CD14-positive monocyte (primary cell): ENCODE data around the gene OR5I1. TPM values are rescaled to one million over a fixed set of nuclear protein-coding genes. Genes with fewer than 3 reads are reported as not detected.

Source experiments
- DNase-seq, 3 donors: peaks; one replicate each; pipeline ENCODE4 v3.0.0-alpha.2; 2011 to 2022
- H2AFZ ChIP-seq: 2 replicates; pipeline ENCODE4 v1.6.0; 2012; ENCODE audit warnings: mild to moderate bottlenecking, low read depth, low read length, inconsistent platforms; ENCODE audit not compliant: insufficient read depth, poor library complexity, severe bottlenecking
- H3K27ac ChIP-seq, 2 donors: 1 replicate in 1 of 2; 2 replicates in 1 of 2; pipeline ENCODE4 v1.5.1; 2012 to 2013; ENCODE audit warnings: low read length in 2 of 2, control low read depth in 1 of 2, inconsistent platforms in 1 of 2, low read depth in 1 of 2, mild to moderate bottlenecking in 1 of 2
- H3K27me3 ChIP-seq, 2 donors: one replicate each; pipeline versions ENCODE4 v1.6.0 to v1.6.1; 2011 to 2013; ENCODE audit warnings: low read length in 2 of 2; ENCODE audit not compliant: control insufficient read depth in 2 of 2, insufficient read depth in 2 of 2
- H3K36me3 ChIP-seq, 2 donors: replicated peaks in 1 of 2; 1 replicate in 1 of 2; 2 replicates in 1 of 2; pipeline versions ENCODE4 v1.5.1 to v1.6.1; 2012 to 2013; ENCODE audit warnings: low read length in 2 of 2, control low read depth in 1 of 2, inconsistent platforms in 1 of 2, mild to moderate bottlenecking in 1 of 2; ENCODE audit not compliant: insufficient read depth in 2 of 2, control insufficient read depth in 1 of 2
- H3K4me1 ChIP-seq, 2 donors: 1 replicate in 1 of 2; 2 replicates in 1 of 2; pipeline versions ENCODE4 v1.5.1 to v1.6.1; 2012 to 2013; ENCODE audit warnings: low read length in 2 of 2, control low read depth in 1 of 2, inconsistent platforms in 1 of 2, mild to moderate bottlenecking in 1 of 2, moderate library complexity in 1 of 2; ENCODE audit not compliant: insufficient read depth in 2 of 2, control insufficient read depth in 1 of 2
- H3K4me2 ChIP-seq: replicated peaks from 2 replicates; pipeline ENCODE3; 2012; ENCODE audit warnings: low read length, moderate library complexity, mild to moderate bottlenecking; ENCODE audit not compliant: poor library complexity, severe bottlenecking; ENCODE audit errors: extremely low read depth
- H3K4me3 ChIP-seq, 3 experiments: fragments of 200-600 bp in 1 of 3; sonication (generic) in 1 of 3; replicated peaks in 1 of 3; 1 replicate in 2 of 3; 2 replicates in 1 of 3; pipeline ENCODE4 v1.5.1; 2011 to 2013; ENCODE audit warnings: low read length in 3 of 3, mild to moderate bottlenecking in 3 of 3, control low read depth in 2 of 3, low read depth in 2 of 3, inconsistent platforms in 1 of 3, moderate library complexity in 1 of 3
- H3K79me2 ChIP-seq: 2 replicates; pipeline ENCODE4 v1.6.0; 2012; ENCODE audit warnings: mild to moderate bottlenecking, control low read depth, inconsistent platforms, low read length, moderate library complexity; ENCODE audit not compliant: insufficient read depth
- H3K9ac ChIP-seq: 2 replicates; pipeline ENCODE4 v1.6.0; 2017; ENCODE audit warnings: low read length, mild to moderate bottlenecking; ENCODE audit not compliant: insufficient read depth, poor library complexity, severe bottlenecking
- H3K9me3 ChIP-seq, 2 donors: replicated peaks in 1 of 2; 1 replicate in 1 of 2; 2 replicates in 1 of 2; pipeline versions ENCODE4 v1.5.1 to v1.6.1; 2012 to 2013; ENCODE audit warnings: low read length in 2 of 2, control low read depth in 1 of 2; ENCODE audit not compliant: control insufficient read depth in 1 of 2, insufficient read depth in 1 of 2
- H4K20me1 ChIP-seq: 2 replicates; pipeline ENCODE4 v1.6.0; 2012; ENCODE audit warnings: mild to moderate bottlenecking, low read length, control low read depth, moderate library complexity; ENCODE audit not compliant: insufficient read depth
- H3K27ac Mint-ChIP-seq, 7 donors: one replicate each; pipeline ENCODE4 v1.8.0; 2020; ENCODE audit warnings: mild to moderate bottlenecking in 7 of 7, mixed read lengths in 7 of 7, moderate library complexity in 6 of 7, inconsistent platforms in 2 of 7
- H3K27me3 Mint-ChIP-seq, 3 donors: one replicate each; pipeline ENCODE4 v1.8.0; 2021 to 2022; ENCODE audit warnings: low read depth in 3 of 3, mild to moderate bottlenecking in 3 of 3, mixed read lengths in 3 of 3, moderate library complexity in 3 of 3, inconsistent platforms in 1 of 3
- H3K36me3 Mint-ChIP-seq, 2 donors: one replicate each; pipeline ENCODE4 v1.8.0; 2020; ENCODE audit warnings: mixed read lengths in 2 of 2, inconsistent platforms in 1 of 2, mild to moderate bottlenecking in 1 of 2
- H3K4me1 Mint-ChIP-seq: one replicate; pipeline ENCODE4 v1.8.0; 2020; ENCODE audit warnings: mild to moderate bottlenecking, mixed read lengths
- H3K4me3 Mint-ChIP-seq, 2 donors: one replicate each; pipeline ENCODE4 v1.8.0; 2020; ENCODE audit warnings: mild to moderate bottlenecking in 2 of 2, mixed read lengths in 2 of 2, moderate library complexity in 1 of 2
- H3K9me3 Mint-ChIP-seq, 7 donors: one replicate each; pipeline ENCODE4 v1.8.0; 2020 to 2022; ENCODE audit warnings: mixed read lengths in 7 of 7, mild to moderate bottlenecking in 6 of 7, moderate library complexity in 6 of 7, inconsistent platforms in 2 of 7
- WGBS: methylation state at CpG from one replicate; pipeline ENCODE4 v1.1.5; 2013; ENCODE audit warnings: missing lambda C conversion rate; ENCODE audit not compliant: insufficient coverage; 5-methylcytosine and 5-hydroxymethylcytosine counted together
- intact Hi-C, 2 donors: fragments of 100-400 bp; cut with micrococcal nuclease; formaldehyde crosslinking; loops; one replicate each; pipeline versions ENCODE4 v1.15.0 to v1.15.1; 2023
- polyA plus RNA-seq, 3 donors: library from polyadenylated mRNA; depleted of rRNA in 1 of 3; unstranded in 2 of 3; stranded (reverse) in 1 of 3; fragments of 300-500 nt in 2 of 3; fragments of >200 nt in 1 of 3; fragmentation: Illumina TruSeq in 2 of 3; gene quantifications; 1 replicate in 2 of 3; 2 replicates in 1 of 3; pipeline ENCODE4 v1.2.3, GENCODE V29; 2012 to 2021
- TF ChIP-seq, protein P1 (sequence below): fragments of 200-600 bp; IDR thresholded peaks from one replicate; pipeline ENCODE4 v1.8.0; 2022; ENCODE audit warnings: antibody characterized with exemption, mild to moderate bottlenecking

OR5I1 gene
- polyA plus RNA-seq, 3 donors: not detected

GRCh38 chr11:55920537-55920936 is 15.7 kb downstream of the OR5I1 start:
- Histone ChIP-seq H3K79me2 (no peaks in the 10 kb centered on the region), H3K4me1 (no peaks in the 10 kb centered on the region), H3K9ac (no peak overlapping the region), H3K36me3 (no peaks in the 10 kb centered on the region), H3K27ac (no peak overlapping the region), H2AFZ (no peak overlapping the region), H4K20me1 (no peaks in the 10 kb centered on the region), H3K4me2 (no peak overlapping the region), H3K27me3 (no peaks in the 10 kb centered on the region), H3K4me3 (no peak overlapping the region), H3K9me3 (peaks cover 4 to 10% of the 10 kb centered on the region in 2 donors)
- Mint-ChIP-seq H3K27me3 (peaks cover 0 to 1% (median 0%) of the 10 kb centered on the region in 3 donors), H3K4me1 (no peaks in the 10 kb centered on the region), H3K4me3 (no peak overlapping the region), H3K36me3 (no peaks in the 10 kb centered on the region), H3K27ac (no peak overlapping the region), H3K9me3 (peaks cover 0 to 10% (median 0%) of the 10 kb centered on the region in 7 donors)
- TF ChIP-seq, protein P1, sequence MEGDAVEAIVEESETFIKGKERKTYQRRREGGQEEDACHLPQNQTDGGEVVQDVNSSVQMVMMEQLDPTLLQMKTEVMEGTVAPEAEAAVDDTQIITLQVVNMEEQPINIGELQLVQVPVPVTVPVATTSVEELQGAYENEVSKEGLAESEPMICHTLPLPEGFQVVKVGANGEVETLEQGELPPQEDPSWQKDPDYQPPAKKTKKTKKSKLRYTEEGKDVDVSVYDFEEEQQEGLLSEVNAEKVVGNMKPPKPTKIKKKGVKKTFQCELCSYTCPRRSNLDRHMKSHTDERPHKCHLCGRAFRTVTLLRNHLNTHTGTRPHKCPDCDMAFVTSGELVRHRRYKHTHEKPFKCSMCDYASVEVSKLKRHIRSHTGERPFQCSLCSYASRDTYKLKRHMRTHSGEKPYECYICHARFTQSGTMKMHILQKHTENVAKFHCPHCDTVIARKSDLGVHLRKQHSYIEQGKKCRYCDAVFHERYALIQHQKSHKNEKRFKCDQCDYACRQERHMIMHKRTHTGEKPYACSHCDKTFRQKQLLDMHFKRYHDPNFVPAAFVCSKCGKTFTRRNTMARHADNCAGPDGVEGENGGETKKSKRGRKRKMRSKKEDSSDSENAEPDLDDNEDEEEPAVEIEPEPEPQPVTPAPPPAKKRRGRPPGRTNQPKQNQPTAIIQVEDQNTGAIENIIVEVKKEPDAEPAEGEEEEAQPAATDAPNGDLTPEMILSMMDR: no peak
- 83% methylated on average over 4 of the region's 5 CpGs for WGBS
- no peak for DNase-seq
- intact Hi-C loops: no loop called here

- no peak within 1 kb of the TSS for H3K27ac ChIP-seq
- H2AFZ ChIP-seq: no peak within 1 kb of the TSS
- Mint-ChIP-seq H3K27ac (no peak within 1 kb of the TSS), H3K4me3 (no peak within 1 kb of the TSS), H3K27me3 (peaks cover 0 to 1% (median 0%) of the 10 kb centered on the region in 3 donors), H3K9me3 (peaks cover 0 to 3% (median 2%) of the 10 kb centered on the region in 7 donors), H3K36me3 (no peaks in the 10 kb centered on the region), H3K4me1 (no peaks in the 10 kb centered on the region)
- intact Hi-C loops: no loop called here
- H4K20me1 ChIP-seq: no peaks in the 10 kb centered on the region
- no peaks in the 10 kb centered on the region for H3K4me1 ChIP-seq
- H3K4me2 ChIP-seq: no peak within 1 kb of the TSS
- H3K4me3 ChIP-seq: no peak within 1 kb of the TSS
- no peaks in the 10 kb centered on the region for H3K27me3 ChIP-seq
- WGBS: no CpG with 5 or more reads among the region's 1 CpG
- TF ChIP-seq, protein P1: no peak
- H3K36me3 ChIP-seq: no peaks in the 10 kb centered on the region
- no peak within 1 kb of the TSS for H3K9ac ChIP-seq
- no peaks in the 10 kb centered on the region for H3K79me2 ChIP-seq
- no peak for DNase-seq
- H3K9me3 ChIP-seq: peaks cover 0 to 2% of the 10 kb centered on the region in 2 donors
Measured at GRCh38 chr11:55914482-55914881, 21.7 kb downstream of the OR5I1 start, which contains the start of gene OR5W2. OR5W2 (minus strand) TSS chr11:55914582; CDS start chr11:55914582, 0 bp downstream.
